Activated CD8-positive, alpha-beta memory T cell treated with anti-CD3 and anti-CD28 coated beads for 24 hours (primary cell): Measurements from ENCODE around the gene ABCD2.
"Not testable (repeated sequence)": the region's sequence is repeated elsewhere in the genome, so short reads cannot be mapped to it uniquely, and the experiment has no call there.

Experiments
- DNase-seq: peaks from one replicate; pipeline ENCODE4 v3.0.0-alpha.2; 2020

The ABCD2 gene

DNA sequence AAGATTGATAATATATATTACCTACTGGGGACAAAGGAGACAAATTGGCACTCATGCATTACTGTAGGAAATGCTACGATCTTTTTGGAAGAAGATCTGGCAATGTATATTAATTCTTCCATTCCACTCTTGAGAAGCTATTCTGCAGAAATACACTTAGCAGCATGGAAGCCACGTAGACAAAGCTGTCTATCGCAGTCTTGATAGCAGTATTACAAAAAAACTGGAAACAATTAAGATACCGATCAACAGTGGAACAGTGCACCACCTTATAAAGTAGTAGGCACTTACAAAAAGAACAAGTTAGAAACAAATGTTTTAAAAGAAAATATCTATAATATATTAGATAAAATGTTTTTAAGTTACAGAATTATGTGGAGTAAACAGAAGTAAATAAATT is 87.2 kb downstream of the ABCD2 start:
- no peak for DNase-seq

DNA sequence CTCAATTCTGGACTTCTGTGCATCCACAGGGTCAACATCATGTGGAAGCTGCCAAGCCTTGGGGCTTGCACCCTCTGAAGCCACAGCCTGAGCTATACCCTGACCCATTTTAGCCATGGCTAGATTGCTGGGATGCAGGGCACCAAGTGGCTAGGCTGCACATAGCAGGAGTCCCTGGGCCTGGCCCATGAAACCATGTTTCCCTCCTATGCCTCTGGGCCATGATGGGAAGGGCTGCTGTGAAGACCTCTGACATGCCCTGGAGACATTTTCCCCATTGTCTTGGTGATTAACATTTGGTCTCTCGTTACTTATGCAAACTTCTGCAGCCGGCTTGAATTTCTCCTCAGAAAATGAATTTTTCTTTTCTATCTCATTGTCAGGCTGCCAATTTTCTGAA is 92.6 kb downstream of the ABCD2 start:
- no peak for DNase-seq

DNA sequence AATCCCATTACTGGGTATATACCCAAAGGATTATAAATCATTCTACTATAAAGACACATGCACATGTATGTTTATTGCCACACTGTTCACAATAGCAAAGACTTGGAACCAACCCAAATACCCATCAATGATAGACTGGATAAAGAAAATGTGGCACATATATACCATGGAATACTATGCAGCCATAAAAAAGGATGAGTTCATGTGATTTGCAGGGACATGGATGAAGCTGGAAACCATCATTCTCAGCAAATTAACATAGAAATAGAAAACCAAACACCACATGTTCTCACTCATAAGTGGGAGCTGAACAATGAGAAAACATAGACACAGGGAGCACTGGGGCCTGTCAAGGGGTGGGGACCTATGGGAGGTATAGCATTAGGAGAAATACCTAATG is 97.4 kb downstream of the ABCD2 start:
- DNase-seq = not testable (repeated sequence)

DNA sequence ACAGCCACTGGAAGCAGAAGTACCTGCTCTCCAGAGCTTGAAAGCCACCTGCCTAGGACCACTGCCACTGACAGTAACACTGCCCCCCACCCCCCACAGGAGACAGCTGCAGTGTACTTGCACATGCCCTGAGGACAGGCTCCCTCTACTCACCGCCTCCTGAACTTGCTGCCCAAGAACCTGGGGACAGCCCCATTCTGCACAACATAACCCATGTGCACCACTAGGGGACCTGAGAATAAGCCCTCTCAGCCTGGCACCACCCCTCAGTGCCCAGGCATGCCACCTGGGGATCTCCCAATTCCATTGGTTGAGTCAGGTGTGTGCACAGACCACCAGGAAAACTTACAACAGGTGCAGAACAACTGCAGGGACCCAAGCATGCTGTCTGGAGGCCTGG is 109.6 kb downstream of the ABCD2 start:
- DNase-seq = no peak

DNA sequence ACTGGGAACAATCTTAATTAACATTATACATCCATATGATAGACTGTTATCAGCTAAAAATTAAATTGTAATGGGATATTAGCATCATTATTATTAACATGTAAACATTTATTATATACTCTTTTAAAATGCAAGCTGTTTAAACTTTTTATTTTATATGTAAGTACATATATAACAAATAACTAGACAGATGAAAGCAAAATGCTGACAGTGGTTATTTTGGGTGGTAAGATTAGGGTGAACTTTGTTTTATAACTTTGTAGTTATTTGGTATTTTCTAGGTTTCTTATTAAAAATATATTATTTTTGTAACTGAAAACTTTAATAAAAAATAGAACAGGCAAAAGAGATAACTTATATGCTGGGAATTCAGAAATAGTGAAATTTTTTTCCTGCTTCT is 114.0 kb downstream of the ABCD2 start:
- DNase-seq = no peak

GRCh38 chr12:39505023-39505422 is 114.6 kb downstream of the ABCD2 start:
- DNase-seq = no peak

GRCh38 chr12:39503439-39503838 is 116.2 kb downstream of the ABCD2 start:
- no peak for DNase-seq

DNA sequence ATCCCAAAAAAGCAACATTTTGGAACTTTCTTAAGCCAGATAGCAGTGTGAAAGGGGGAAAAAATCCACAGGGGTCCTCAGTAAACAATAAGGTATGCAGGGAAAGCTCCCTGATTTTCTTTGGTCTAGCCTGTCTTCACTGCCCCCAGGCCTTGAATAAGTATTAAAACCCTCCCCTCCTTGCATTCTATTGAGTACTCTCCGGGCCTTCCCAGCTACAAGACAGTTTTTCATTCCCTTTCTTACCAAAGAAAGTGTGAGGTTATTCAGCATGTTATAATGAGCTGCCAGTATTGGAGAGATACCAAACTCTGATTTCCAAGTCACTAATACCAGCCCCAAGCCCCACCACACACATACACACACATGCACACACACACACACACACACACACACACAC is 116.9 kb downstream of the ABCD2 start:
- no peak for DNase-seq
